GM23338 (cell line): Measurements from ENCODE around the gene RAB5B.

Experiments
- CREB1 ChIP-seq: fragments of 250-450 bp; sonication (Bioruptor Pico); IDR thresholded peaks from 2 replicates; pipeline ENCODE4 v1.5.0; 2020; ENCODE audit warnings: low read depth, mild to moderate bottlenecking, moderate library complexity
- CTCF ChIP-seq, 2 experiments: fragments of 200-600 bp in 1 of 2; sonication (generic) in 1 of 2; conservative IDR thresholded peaks; 2 replicates each; pipeline versions ENCODE4 v1.5.1 to v1.6.1; 2016 to 2017; ENCODE audit warnings: antibody characterized with exemption in 2 of 2, low read depth in 2 of 2, mild to moderate bottlenecking in 2 of 2, moderate library complexity in 1 of 2
- ETS1 ChIP-seq: IDR thresholded peaks from 2 replicates; pipeline ENCODE4 v1.6.1; 2016; ENCODE audit warnings: antibody characterized with exemption
- EZH2 ChIP-seq: fragments of 200-600 bp; sonication (generic); IDR thresholded peaks from one replicate; pipeline ENCODE4 v1.8.0; 2017; ENCODE audit warnings: antibody characterized with exemption, mild to moderate bottlenecking, low read depth; ENCODE audit not compliant: unreplicated experiment
- EZH2phosphoT487 ChIP-seq: fragments of 200-600 bp; sonication (generic); IDR thresholded peaks from one replicate; pipeline ENCODE4 v1.8.1; 2018; ENCODE audit warnings: antibody characterized with exemption; ENCODE audit not compliant: unreplicated experiment
- JUNB ChIP-seq: IDR thresholded peaks from one replicate; pipeline ENCODE4 v1.6.1; 2016; ENCODE audit warnings: antibody characterized with exemption; ENCODE audit not compliant: unreplicated experiment
- NANOG ChIP-seq: IDR thresholded peaks from 2 replicates; pipeline ENCODE4 v1.6.1; 2016; ENCODE audit warnings: antibody characterized with exemption, borderline replicate concordance
- POLR2AphosphoS5 ChIP-seq: IDR thresholded peaks from 2 replicates; pipeline ENCODE4 v1.6.1; 2016; ENCODE audit warnings: antibody characterized with exemption, low read depth
- REST ChIP-seq: IDR thresholded peaks from one replicate; pipeline ENCODE4 v1.6.1; 2018; ENCODE audit warnings: antibody characterized with exemption; ENCODE audit not compliant: unreplicated experiment
- ZNF114 ChIP-seq: fragments of 250-450 bp; sonication (Bioruptor Pico); IDR thresholded peaks from 2 replicates; pipeline ENCODE4 v1.5.0; 2020; ENCODE audit warnings: mild to moderate bottlenecking, moderate library complexity

GRCh38 chr12:55955344-55955743 is 18.5 kb upstream of the RAB5B start:
- no peak for TF ChIP-seq EZH2
- no peak for TF ChIP-seq POLR2AphosphoS5
- no peak for TF ChIP-seq CTCF (conservative IDR thresholded peaks at IDR 0.05; ENCODE audit: low read depth in 2 of 2)
- TF ChIP-seq ETS1, result no peak
- no peak for TF ChIP-seq REST
- TF ChIP-seq CREB1 (CRISPR knock-in tag), result no peak
- no peak for TF ChIP-seq JUNB
- no peak for TF ChIP-seq NANOG
- TF ChIP-seq EZH2phosphoT487, result no peak
- no peak for TF ChIP-seq ZNF114
